Neural cell (in vitro differentiated cells): ENCODE results near the gene CCDC88C. TPM values are rescaled to one million over a fixed set of nuclear protein-coding genes. Genes with fewer than 3 reads are reported as not detected.

Experiments used
- H2AFZ ChIP-seq: fragments of 200-600, 300-800 bp; sonication (generic), shearing (Covaris generic); 2 replicates; pipeline ENCODE4 v1.6.0; 2014; ENCODE audit warnings: low read depth, mild to moderate bottlenecking, antibody characterized with exemption, low read length, moderate library complexity
- H3F3A ChIP-seq: fragments of 200-600 bp; shearing (Covaris generic); 2 replicates; pipeline ENCODE4 v1.6.1; 2016; ENCODE audit warnings: mild to moderate bottlenecking, moderate library complexity, mixed read lengths, antibody characterized with exemption, low read length; ENCODE audit not compliant: insufficient read depth, poor library complexity, severe bottlenecking
- H3K27ac ChIP-seq: fragments of 200-600, 300-800 bp; sonication (generic), shearing (Covaris generic); 2 replicates; pipeline ENCODE4 v1.5.1; 2014; ENCODE audit warnings: mild to moderate bottlenecking, low read length, moderate library complexity
- H3K27me3 ChIP-seq: fragments of 300-800, 200-600 bp; sonication (generic), shearing (Covaris generic); 2 replicates; pipeline ENCODE4 v1.6.0; 2014; ENCODE audit warnings: mild to moderate bottlenecking, low read depth, low read length, moderate library complexity; ENCODE audit not compliant: insufficient read depth
- H3K36me3 ChIP-seq: fragments of 300-800, 200-600 bp; sonication (generic), shearing (Covaris generic); 2 replicates; pipeline ENCODE4 v1.5.1; 2014; ENCODE audit warnings: mild to moderate bottlenecking, antibody characterized with exemption, low read length, moderate library complexity; ENCODE audit not compliant: insufficient read depth
- H3K4me2 ChIP-seq: fragments of 300-800, 200-600 bp; sonication (generic), shearing (Covaris generic); 2 replicates; pipeline ENCODE4 v1.6.0; 2014; ENCODE audit warnings: mild to moderate bottlenecking, low read length
- H3K4me3 ChIP-seq: fragments of 300-800, 200-600 bp; sonication (generic), shearing (Covaris generic); 2 replicates; pipeline ENCODE4 v1.5.1; 2014; ENCODE audit warnings: mild to moderate bottlenecking, low read length, moderate library complexity
- H3K79me2 ChIP-seq: fragments of 200-600 bp; shearing (Covaris generic); replicated peaks from 2 replicates; pipeline ENCODE4 v1.6.0; 2014; ENCODE audit warnings: mild to moderate bottlenecking, low read length, moderate library complexity; ENCODE audit not compliant: insufficient read depth
- H3K9ac ChIP-seq: fragments of 300-800, 200-600 bp; sonication (generic), shearing (Covaris generic); 2 replicates; pipeline ENCODE4 v1.6.1; 2016; ENCODE audit warnings: mild to moderate bottlenecking, low read length, mixed read lengths
- H3K9me2 ChIP-seq: fragments of 200-600 bp; shearing (Covaris generic); 2 replicates; pipeline ENCODE4 v1.6.1; 2016; ENCODE audit warnings: mild to moderate bottlenecking, low read length, mixed read lengths; ENCODE audit not compliant: insufficient read depth
- H3K9me3 ChIP-seq: fragments of 200-600, 300-800 bp; sonication (generic), shearing (Covaris generic); 2 replicates; pipeline ENCODE4 v1.6.1; 2016; ENCODE audit warnings: mild to moderate bottlenecking, mixed run types, low read length, moderate library complexity, mixed read lengths
- H4K20me1 ChIP-seq: fragments of 200-600 bp; shearing (Covaris generic); 2 replicates; pipeline ENCODE4 v1.6.1; 2016; ENCODE audit warnings: mild to moderate bottlenecking, mixed run types; ENCODE audit not compliant: insufficient read depth
- EP300 ChIP-seq: fragments of 450-650 bp; conservative IDR thresholded peaks from 2 replicates; pipeline ENCODE4 v1.6.1; 2014; ENCODE audit warnings: antibody characterized with exemption, mild to moderate bottlenecking, moderate library complexity; ENCODE audit not compliant: poor library complexity, severe bottlenecking
- EZH2 ChIP-seq: fragments of 200-600, 300-800 bp; shearing (Covaris generic), sonication (generic); IDR thresholded peaks from 2 replicates; pipeline ENCODE4 v1.6.1; 2014; ENCODE audit warnings: antibody characterized with exemption, low read length, borderline replicate concordance, mild to moderate bottlenecking; ENCODE audit not compliant: insufficient read depth, poor library complexity, severe bottlenecking
- MXI1 ChIP-seq: fragments of 450-650 bp; conservative IDR thresholded peaks from 2 replicates; pipeline ENCODE4 v1.6.1; 2014; ENCODE audit warnings: antibody characterized with exemption, mild to moderate bottlenecking; ENCODE audit not compliant: poor library complexity, severe bottlenecking
- POLR2AphosphoS5 ChIP-seq: IDR thresholded peaks from 2 replicates; pipeline ENCODE4 v1.6.1; 2012
- RAD21 ChIP-seq: fragments of 450-650 bp; conservative IDR thresholded peaks from 2 replicates; pipeline ENCODE4 v1.6.1; 2014; ENCODE audit warnings: antibody characterized with exemption, mild to moderate bottlenecking, moderate library complexity
- SMC3 ChIP-seq: fragments of 450-650 bp; conservative IDR thresholded peaks from 2 replicates; pipeline ENCODE4 v1.6.1; 2014; ENCODE audit warnings: antibody characterized with exemption, mild to moderate bottlenecking, moderate library complexity; ENCODE audit not compliant: poor library complexity
- TAF1 ChIP-seq: IDR thresholded peaks from 2 replicates; pipeline ENCODE4 v1.6.1; 2012; ENCODE audit warnings: low read depth
- polyA plus RNA-seq: library from polyadenylated mRNA; depleted of rRNA; stranded (reverse); fragments of >200 nt; gene quantifications from 2 replicates; pipeline ENCODE4 v1.2.3, GENCODE V29; 2014
- TF ChIP-seq, protein P1 (sequence below): fragments of 450-650 bp; IDR thresholded peaks from 2 replicates; pipeline ENCODE4 v1.5.1; 2014; ENCODE audit warnings: antibody characterized with exemption, mild to moderate bottlenecking, moderate library complexity; ENCODE audit not compliant: poor library complexity, severe bottlenecking
- TF ChIP-seq, protein P2 (sequence below): IDR thresholded peaks from 2 replicates; pipeline ENCODE4 v1.6.1; 2012; ENCODE audit warnings: borderline replicate concordance

Gene CCDC88C
- polyA plus RNA-seq, 1 donor from 2014 or later, result 20.1 TPM

DNA sequence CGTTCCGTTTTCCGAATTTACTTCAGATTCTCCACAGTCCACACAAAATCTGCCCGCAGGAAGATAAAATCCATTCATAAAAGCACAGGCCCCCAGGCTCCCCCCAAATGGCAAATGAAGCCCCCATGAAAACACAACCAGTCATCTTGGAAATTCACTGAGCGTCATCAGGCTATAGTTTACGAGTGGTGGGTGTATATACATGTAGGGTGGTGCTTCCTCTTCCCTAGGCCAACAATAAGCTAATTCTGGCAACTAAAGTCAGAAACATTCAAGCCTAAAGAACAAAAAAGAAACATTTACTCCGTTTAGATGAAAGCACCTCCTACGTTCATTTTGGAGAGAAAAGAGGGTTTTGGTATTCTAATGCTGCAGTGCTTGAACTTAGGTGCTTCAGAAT lies 179.0 kb downstream of the CCDC88C start:
- Histone ChIP-seq H4K20me1 (no peaks in the 10 kb centered on the region), H3K27me3 (no peaks in the 10 kb centered on the region), H3K27ac (no peak overlapping the region), H3K79me2 (no peaks in the 10 kb centered on the region), H3K4me2 (no peak overlapping the region), H3K4me3 (no peak overlapping the region), H3F3A (no peaks in the 10 kb centered on the region), H3K9me3 (no peaks in the 10 kb centered on the region), H2AFZ (no peak overlapping the region), H3K9ac (no peak overlapping the region), H3K9me2 (no peaks in the 10 kb centered on the region), H3K36me3 (no peaks in the 10 kb centered on the region)
- TF ChIP-seq TAF1 (no peak), MXI1 (no peak), POLR2AphosphoS5 (no peak), SMC3 (no peak), EZH2 (no peak), EP300 (no peak), RAD21 (no peak)
- TF ChIP-seq, protein P1, sequence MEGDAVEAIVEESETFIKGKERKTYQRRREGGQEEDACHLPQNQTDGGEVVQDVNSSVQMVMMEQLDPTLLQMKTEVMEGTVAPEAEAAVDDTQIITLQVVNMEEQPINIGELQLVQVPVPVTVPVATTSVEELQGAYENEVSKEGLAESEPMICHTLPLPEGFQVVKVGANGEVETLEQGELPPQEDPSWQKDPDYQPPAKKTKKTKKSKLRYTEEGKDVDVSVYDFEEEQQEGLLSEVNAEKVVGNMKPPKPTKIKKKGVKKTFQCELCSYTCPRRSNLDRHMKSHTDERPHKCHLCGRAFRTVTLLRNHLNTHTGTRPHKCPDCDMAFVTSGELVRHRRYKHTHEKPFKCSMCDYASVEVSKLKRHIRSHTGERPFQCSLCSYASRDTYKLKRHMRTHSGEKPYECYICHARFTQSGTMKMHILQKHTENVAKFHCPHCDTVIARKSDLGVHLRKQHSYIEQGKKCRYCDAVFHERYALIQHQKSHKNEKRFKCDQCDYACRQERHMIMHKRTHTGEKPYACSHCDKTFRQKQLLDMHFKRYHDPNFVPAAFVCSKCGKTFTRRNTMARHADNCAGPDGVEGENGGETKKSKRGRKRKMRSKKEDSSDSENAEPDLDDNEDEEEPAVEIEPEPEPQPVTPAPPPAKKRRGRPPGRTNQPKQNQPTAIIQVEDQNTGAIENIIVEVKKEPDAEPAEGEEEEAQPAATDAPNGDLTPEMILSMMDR, result no peak
- TF ChIP-seq, protein P2, sequence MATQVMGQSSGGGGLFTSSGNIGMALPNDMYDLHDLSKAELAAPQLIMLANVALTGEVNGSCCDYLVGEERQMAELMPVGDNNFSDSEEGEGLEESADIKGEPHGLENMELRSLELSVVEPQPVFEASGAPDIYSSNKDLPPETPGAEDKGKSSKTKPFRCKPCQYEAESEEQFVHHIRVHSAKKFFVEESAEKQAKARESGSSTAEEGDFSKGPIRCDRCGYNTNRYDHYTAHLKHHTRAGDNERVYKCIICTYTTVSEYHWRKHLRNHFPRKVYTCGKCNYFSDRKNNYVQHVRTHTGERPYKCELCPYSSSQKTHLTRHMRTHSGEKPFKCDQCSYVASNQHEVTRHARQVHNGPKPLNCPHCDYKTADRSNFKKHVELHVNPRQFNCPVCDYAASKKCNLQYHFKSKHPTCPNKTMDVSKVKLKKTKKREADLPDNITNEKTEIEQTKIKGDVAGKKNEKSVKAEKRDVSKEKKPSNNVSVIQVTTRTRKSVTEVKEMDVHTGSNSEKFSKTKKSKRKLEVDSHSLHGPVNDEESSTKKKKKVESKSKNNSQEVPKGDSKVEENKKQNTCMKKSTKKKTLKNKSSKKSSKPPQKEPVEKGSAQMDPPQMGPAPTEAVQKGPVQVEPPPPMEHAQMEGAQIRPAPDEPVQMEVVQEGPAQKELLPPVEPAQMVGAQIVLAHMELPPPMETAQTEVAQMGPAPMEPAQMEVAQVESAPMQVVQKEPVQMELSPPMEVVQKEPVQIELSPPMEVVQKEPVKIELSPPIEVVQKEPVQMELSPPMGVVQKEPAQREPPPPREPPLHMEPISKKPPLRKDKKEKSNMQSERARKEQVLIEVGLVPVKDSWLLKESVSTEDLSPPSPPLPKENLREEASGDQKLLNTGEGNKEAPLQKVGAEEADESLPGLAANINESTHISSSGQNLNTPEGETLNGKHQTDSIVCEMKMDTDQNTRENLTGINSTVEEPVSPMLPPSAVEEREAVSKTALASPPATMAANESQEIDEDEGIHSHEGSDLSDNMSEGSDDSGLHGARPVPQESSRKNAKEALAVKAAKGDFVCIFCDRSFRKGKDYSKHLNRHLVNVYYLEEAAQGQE, result no peak

DNA sequence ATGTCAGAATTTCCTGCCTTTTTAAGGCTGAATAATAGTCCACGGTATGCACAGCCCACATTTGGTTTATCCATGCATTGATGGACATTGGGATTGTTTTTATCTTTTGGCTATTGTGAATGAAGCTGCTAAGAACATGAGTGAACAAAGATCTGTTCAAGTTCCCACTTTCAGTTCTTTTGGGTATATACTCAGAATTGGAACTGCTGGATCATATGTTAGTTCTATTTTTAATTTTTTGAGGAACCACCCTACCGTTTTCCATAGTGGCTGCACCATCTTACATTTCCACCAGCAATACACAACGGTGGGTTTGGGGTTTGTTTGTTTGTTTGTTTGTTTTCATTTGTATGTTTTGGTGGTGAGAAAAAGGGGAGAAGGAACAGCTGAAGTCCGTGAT lies 179.5 kb downstream of the CCDC88C start:
- H3K36me3 ChIP-seq, result no peaks in the 10 kb centered on the region
- no peak for TF ChIP-seq RAD21
- no peak for TF ChIP-seq POLR2AphosphoS5
- no peak for TF ChIP-seq TAF1
- TF ChIP-seq MXI1, result no peak
- TF ChIP-seq, protein P2, result no peak
- no peak for TF ChIP-seq SMC3
- H3K4me2 ChIP-seq, result no peak overlapping the region

More for the DNA sequence above, 179.5 kb downstream of the CCDC88C start:
- no peak overlapping the region for H3K4me3 ChIP-seq
- no peaks in the 10 kb centered on the region for H3F3A ChIP-seq
- H3K27ac ChIP-seq, result no peak overlapping the region
- no peaks in the 10 kb centered on the region for H3K79me2 ChIP-seq
- H3K9ac ChIP-seq, result no peak overlapping the region
- no peaks in the 10 kb centered on the region for H3K27me3 ChIP-seq
- H3K9me2 ChIP-seq, result no peaks in the 10 kb centered on the region
- H2AFZ ChIP-seq, result no peak overlapping the region
- no peaks in the 10 kb centered on the region for H3K9me3 ChIP-seq
- H4K20me1 ChIP-seq, result no peaks in the 10 kb centered on the region
